ENCODE results near the gene DAAM2.

DNA sequence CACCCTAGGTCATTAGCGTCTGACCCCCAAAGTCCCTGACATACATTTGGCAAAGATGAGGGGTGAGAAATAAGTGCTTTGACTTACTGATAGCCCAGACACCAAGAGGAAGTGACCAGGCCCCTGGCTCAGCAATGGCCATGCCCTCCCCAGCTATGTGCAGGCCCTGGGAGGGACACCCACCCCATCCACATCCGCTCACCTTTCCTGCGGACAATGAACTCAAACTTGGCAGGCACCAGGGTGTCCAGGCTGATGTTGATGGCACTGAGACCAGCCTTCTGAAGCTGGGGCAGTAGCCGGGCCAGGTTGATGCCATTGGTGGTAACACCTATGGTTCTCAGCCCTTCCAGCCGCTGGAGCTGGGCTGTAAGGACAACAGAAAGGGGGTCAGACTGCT, 123.7 kb downstream of the DAAM2 start:
- no peak for TF ChIP-seq POLR2AphosphoS5 (IDR thresholded peaks at IDR 0.05)
- TF ChIP-seq POLR2A (IDR thresholded peaks at IDR 0.05): no peak

Data from prostate gland (tissue), 1 donor.